Psoas muscle (tissue), 8 donors: ENCODE measurements around the gene DOK4. TPM values are rescaled to one million over a fixed set of nuclear protein-coding genes. Genes with fewer than 3 reads are reported as not detected.

Experiments
- ATAC-seq, 4 donors: fragments of 200-7000 bp; cut with Tn5 transposase; one replicate each; pipeline ENCODE4 v1.9.1; 2020; ENCODE audit warnings: moderate library complexity in 3 of 4, mild to moderate bottlenecking in 2 of 4
- DNase-seq, 2 donors: peaks; one replicate each; pipeline ENCODE4 v3.0.0-alpha.2; 2020
- H3K27ac ChIP-seq: fragments of 200-600 bp; one replicate; pipeline ENCODE4 v1.8.0; 2022
- H3K27me3 ChIP-seq, 3 donors: fragments of 200-600 bp in 1 of 3; one replicate each; pipeline versions ENCODE4 v1.6.1 to v1.8.0; 2013 to 2022; ENCODE audit warnings: low read length in 2 of 3, mild to moderate bottlenecking in 2 of 3, moderate library complexity in 1 of 3; ENCODE audit not compliant: insufficient read depth in 3 of 3
- H3K36me3 ChIP-seq, 2 donors: fragments of 200-600 bp in 1 of 2; one replicate each; pipeline versions ENCODE4 v1.6.1 to v1.8.0; 2013 to 2022; ENCODE audit warnings: low read depth in 1 of 2, mild to moderate bottlenecking in 1 of 2, moderate library complexity in 1 of 2; ENCODE audit not compliant: insufficient read depth in 1 of 2
- H3K4me1 ChIP-seq: fragments of 200-600 bp; one replicate; pipeline ENCODE4 v1.8.0; 2022
- H3K4me3 ChIP-seq: fragments of 200-600 bp; one replicate; pipeline ENCODE4 v1.8.0; 2022; ENCODE audit warnings: mild to moderate bottlenecking
- H3K9me3 ChIP-seq: fragments of 200-600 bp; one replicate; pipeline ENCODE4 v1.8.0; 2022
- WGBS, 3 donors: extraction: QIAGEN DNeasy Blood & Tissue Kit; methylation state at CpG; one replicate each; pipeline versions ENCODE4 v1.1.6 to v1.1.7; 2013; 5-methylcytosine and 5-hydroxymethylcytosine counted together
- intact Hi-C, 2 donors: fragments of 100-400 bp; cut with DNase I; formaldehyde crosslinking; loops; one replicate each; pipeline versions ENCODE4 v1.11.0 to v1.14.2; 2022
- polyA plus RNA-seq, 3 donors: library from polyadenylated mRNA; stranded (reverse); fragments of 200-250 nt; gene quantifications; one replicate each; pipeline ENCODE4 v1.2.3, GENCODE V29; 2013
- total RNA-seq, 4 donors: library from RNA; stranded (reverse); fragmentation: NEBNext Ultra II Directional in 2 of 4; extraction: Animal tissue kit (Norgen Biotek cat#: 25700) in 2 of 4; gene quantifications; one replicate each; pipeline versions ENCODE4 v1.2.1 to v1.2.4, GENCODE V29; 2021 to 2023
- TF ChIP-seq, protein P1 (sequence below): fragments of 200-600 bp; IDR thresholded peaks from one replicate; pipeline ENCODE4 v1.8.0; 2022; ENCODE audit warnings: antibody characterized with exemption
- donor health status: healthy with polysubstance abuse.
- donor health status: DM: no; HTN: no; CAD: no; lungs with moderate emphysema.
- donor health status: Bipolar disorder and iron deficiency.
- donor health status: healthy.
- donor health status: DM: yes; HTN: yes; CAD: no.
- donor health status: DM: no; HTN: no; CAD: no.
- donor health status: DM: no; HTN: no; CAD: no.
- donor health status: DM: yes; HTN: yes; CAD: no.

DOK4 gene
- total and polyA plus RNA-seq, 7 donors, result 1.3 to 4.3 (median 1.9) TPM

DNA sequence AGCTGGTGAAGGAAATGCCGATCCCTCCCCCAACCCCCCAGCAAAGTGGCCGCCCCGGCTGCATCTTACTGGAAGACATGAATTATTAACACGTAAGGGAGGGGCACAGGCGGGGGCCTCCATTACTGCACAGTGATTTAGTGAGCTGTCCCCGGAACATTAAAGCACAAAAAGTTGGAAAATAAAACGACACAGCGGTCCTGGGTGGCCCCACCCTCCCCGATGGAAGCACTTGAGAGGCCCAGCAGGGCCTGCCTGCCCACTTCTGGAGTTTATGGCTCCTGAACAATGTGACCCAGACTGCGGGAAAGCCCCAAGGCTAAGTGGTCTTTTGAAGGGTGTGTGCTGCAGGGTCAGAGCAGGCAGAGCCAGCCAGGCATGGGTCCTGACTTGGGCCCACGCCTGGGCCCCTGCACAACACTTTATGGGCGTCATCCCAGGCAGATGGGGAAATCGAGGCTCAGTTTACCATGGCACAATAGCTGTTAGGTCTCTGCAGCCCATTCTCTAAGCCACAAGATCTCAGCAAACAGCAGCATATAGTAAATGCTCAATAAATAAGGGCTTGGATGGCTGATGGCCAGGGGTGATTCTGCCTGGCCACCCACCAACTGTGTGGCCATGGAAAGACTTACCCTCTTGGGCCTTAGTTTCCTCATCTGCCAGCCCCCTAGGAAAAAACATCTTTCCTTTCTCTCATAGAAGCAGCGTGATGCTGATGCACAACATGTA lies 27.2 kb upstream of the DOK4 start:
- H3K4me3 ChIP-seq, result no peak overlapping the region
- TF ChIP-seq, protein P1, sequence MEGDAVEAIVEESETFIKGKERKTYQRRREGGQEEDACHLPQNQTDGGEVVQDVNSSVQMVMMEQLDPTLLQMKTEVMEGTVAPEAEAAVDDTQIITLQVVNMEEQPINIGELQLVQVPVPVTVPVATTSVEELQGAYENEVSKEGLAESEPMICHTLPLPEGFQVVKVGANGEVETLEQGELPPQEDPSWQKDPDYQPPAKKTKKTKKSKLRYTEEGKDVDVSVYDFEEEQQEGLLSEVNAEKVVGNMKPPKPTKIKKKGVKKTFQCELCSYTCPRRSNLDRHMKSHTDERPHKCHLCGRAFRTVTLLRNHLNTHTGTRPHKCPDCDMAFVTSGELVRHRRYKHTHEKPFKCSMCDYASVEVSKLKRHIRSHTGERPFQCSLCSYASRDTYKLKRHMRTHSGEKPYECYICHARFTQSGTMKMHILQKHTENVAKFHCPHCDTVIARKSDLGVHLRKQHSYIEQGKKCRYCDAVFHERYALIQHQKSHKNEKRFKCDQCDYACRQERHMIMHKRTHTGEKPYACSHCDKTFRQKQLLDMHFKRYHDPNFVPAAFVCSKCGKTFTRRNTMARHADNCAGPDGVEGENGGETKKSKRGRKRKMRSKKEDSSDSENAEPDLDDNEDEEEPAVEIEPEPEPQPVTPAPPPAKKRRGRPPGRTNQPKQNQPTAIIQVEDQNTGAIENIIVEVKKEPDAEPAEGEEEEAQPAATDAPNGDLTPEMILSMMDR, result no peak
- no peak for ATAC-seq
- no peaks in the 10 kb centered on the region for H3K27me3 ChIP-seq
- peaks cover 0 to 10% of the 10 kb centered on the region in 2 donors for H3K36me3 ChIP-seq
- peak in 1 of 2 donors; percentile 39 for DNase-seq
- no peaks in the 10 kb centered on the region for H3K4me1 ChIP-seq
- intact Hi-C loops, result no loop called here
- no peak overlapping the region for H3K27ac ChIP-seq
- 71 to 72% (median 71%) methylated on average over 14 of the region's 14 CpGs for WGBS, 3 donors
- H3K9me3 ChIP-seq, result no peaks in the 10 kb centered on the region

DNA sequence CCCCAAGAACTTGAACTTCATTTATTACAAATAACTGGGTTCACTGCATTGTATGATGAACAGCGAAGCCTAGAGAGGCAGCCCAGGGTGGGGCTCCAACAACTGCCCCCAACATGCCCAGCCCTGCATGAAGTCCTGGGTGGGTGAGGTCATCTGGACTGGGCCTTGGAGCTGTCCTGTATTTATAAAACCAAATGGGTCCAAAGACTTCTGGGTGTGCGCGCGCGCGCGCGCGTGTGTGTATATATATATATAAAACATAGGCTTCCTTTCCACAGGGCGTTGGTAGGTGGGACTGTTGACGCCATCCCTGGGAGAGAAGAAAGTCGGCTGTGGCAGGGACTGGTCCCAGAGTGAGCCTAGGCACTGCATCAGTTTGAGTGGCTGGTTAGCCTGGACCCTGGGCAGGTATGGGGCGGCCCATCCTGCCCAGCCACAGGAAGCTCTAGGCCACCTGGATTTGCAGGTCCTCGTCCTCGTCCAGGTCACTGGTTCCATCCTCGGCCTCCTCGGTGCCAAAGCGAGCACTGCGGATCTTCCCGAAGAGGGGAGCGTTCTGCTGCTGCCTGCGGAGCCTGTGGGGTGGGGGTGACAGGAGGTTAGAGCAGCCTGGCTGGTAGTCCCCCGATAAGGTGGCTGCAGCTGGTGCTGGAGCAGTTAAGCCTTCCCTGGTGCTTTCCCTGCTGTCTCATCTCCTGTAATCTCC lies 26.2 kb upstream of the DOK4 start:
- H3K27me3 ChIP-seq, result no peaks in the 10 kb centered on the region
- H3K4me1 ChIP-seq, result no peaks in the 10 kb centered on the region
- DNase-seq, result peak in 1 of 2 donors; percentile 42
- no peak for ATAC-seq
- TF ChIP-seq, protein P1, result no peak
- no peaks in the 10 kb centered on the region for H3K36me3 ChIP-seq
- intact Hi-C loops, result no loop called here
- no peak overlapping the region for H3K4me3 ChIP-seq
- H3K27ac ChIP-seq, result no peak overlapping the region
- WGBS, 3 donors, result 90 to 95% (median 93%) methylated on average over 23 of the region's 23 CpGs
- H3K9me3 ChIP-seq, result no peaks in the 10 kb centered on the region

DNA sequence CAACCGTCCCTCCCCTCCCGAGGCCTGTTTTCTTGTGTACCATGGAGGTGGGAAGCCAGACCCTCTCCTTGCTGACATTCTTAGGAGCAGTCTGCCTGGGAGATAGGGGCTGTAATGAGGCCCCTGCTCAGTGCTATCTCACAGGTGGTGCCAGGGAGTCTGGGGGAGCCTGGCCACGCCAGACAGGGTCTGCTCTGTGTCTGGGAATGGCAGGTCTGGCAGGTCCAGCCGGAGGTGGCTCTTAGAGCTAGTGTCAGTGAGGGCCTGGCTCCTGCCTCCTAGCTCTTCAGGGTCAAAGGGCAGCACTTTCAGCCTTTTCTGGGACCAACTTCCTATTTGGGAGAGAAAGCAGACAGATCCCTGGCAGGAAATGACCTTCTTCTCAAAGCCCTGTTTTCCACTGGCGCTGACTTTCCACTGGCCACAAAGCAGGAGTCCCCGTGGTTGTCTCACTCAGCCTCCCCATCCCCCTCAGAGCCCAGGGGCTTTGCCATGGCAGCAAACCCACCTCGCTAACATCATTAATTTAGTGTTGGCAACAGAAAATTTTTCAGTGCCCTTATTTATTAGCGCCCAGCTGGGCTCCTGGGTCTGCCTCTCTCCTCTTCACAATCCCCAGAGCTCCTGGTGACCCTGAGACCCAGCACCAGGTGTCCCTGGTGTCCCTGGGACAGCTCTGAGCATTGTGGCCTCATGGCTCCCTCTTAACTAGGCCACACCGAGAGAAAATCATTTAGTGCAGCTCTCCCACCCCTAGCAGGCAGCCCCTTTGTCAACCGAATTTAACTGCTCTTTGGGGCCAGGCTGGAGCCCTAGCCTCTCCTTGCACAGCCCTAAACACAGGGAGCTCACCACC lies 24.0 kb upstream of the DOK4 start:
- H3K4me3 ChIP-seq, result no peak overlapping the region
- H3K4me1 ChIP-seq, result no peaks in the 10 kb centered on the region
- no peaks in the 10 kb centered on the region for H3K9me3 ChIP-seq
- H3K27me3 ChIP-seq, result no peaks in the 10 kb centered on the region
- TF ChIP-seq, protein P1, result no peak
- ATAC-seq (no peak), DNase-seq (peak in 1 of 2 donors; percentile 30)
- no peaks in the 10 kb centered on the region for H3K36me3 ChIP-seq
- intact Hi-C loops, result no loop called here
- whole genome bisulfite sequencing, 3 donors, result 52 to 60% (median 58%) methylated on average over 10 of the region's 10 CpGs
- H3K27ac ChIP-seq, result no peak overlapping the region

DNA sequence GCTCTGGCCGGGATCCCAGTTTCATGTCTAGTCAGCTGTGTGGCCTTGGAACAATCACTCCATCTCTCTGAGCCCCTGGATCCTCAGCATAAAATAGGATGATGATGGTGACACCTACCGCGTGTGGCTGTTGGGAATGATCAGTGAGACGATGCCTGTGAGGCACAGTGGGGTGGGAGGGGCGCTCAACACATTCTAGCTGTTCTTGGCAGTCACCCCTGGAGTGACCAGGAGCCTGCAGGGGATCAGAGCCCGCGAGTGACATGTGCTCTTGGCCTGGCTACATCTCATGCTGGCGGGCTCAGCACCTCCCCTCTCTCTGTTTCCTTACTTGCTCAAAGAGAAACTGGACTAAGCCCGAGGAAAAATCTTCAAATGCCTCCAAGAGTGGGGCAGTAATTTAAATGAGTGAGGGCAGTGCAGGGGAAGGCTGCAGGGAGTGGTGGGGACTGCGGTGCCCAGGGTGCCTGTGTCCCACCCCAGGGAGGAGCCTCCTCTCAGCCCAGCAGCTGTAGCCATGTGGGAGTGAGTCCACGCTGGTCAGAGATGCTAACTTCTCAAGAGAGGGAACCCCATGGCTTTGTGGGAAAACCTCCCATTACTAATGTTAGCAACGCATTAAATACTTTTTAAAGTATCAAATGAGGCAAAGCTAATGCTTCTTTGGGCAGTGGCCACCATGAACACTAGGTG lies 23.1 kb upstream of the DOK4 start:
- no peak overlapping the region for H3K27ac ChIP-seq
- H3K4me1 ChIP-seq, result no peaks in the 10 kb centered on the region
- H3K36me3 ChIP-seq, result no peaks in the 10 kb centered on the region
- no peaks in the 10 kb centered on the region for H3K27me3 ChIP-seq
- DNase-seq (peak in 1 of 2 donors; percentile 18), ATAC-seq (no peak)
- H3K4me3 ChIP-seq, result no peak overlapping the region
- 59 to 65% (median 61%) methylated on average over 12 of the region's 12 CpGs for WGBS, 3 donors
- intact Hi-C loops, result no loop called here
- H3K9me3 ChIP-seq, result no peaks in the 10 kb centered on the region
- TF ChIP-seq, protein P1, result no peak
